Esophagus squamous epithelium (tissue), 4 donors: ENCODE data around the gene PPP4C.

Experiments used
- POLR2A ChIP-seq, 4 donors: fragments of 450-650 bp; IDR thresholded peaks; one replicate each; pipeline ENCODE4 v1.6.1; 2017; ENCODE audit warnings: antibody characterized with exemption in 4 of 4, mild to moderate bottlenecking in 4 of 4, moderate library complexity in 3 of 4
- TF ChIP-seq, protein P1 (sequence below), 6 experiments: fragments of 450-650 bp in 4 of 6; fragments of 200-600 bp in 2 of 6; sonication (generic) in 2 of 6; IDR thresholded peaks; one replicate each; pipeline ENCODE4 v1.5.1; 2016 to 2019; ENCODE audit warnings: antibody characterized with exemption in 6 of 6, mild to moderate bottlenecking in 4 of 6, moderate library complexity in 4 of 6

DNA sequence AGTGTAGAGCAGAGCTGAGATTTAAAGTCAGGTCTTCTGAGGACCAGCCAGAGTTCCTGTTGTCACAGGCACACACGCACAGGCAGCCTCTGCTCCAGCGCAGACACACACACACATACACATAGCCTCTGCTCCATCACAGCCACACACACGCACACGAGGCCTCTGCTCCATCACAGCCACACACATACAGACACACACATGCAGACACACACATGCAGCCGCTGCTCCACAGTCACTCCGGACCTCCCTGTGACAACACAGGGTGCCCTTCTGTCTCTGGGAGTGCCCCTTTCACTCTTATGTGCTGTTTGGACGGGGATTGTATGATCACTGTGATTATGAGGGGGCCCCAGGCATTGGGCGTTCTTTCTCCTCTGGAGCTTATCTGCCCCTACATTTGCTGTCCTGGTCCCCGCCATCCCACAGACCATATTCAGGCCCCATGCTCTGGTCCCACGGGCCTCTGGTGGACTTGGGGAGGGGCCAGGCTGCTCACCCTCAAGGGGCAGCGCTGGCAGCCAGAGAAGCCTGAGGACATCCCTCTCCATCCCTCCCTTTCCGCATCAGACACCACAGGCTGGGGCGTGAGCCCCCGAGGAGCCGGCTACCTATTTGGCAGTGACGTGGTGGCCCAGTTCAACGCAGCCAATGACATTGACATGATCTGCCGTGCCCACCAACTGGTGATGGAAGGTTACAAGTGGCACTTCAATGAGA lies 8.5 kb downstream of the PPP4C start:
- TF ChIP-seq, protein P1, sequence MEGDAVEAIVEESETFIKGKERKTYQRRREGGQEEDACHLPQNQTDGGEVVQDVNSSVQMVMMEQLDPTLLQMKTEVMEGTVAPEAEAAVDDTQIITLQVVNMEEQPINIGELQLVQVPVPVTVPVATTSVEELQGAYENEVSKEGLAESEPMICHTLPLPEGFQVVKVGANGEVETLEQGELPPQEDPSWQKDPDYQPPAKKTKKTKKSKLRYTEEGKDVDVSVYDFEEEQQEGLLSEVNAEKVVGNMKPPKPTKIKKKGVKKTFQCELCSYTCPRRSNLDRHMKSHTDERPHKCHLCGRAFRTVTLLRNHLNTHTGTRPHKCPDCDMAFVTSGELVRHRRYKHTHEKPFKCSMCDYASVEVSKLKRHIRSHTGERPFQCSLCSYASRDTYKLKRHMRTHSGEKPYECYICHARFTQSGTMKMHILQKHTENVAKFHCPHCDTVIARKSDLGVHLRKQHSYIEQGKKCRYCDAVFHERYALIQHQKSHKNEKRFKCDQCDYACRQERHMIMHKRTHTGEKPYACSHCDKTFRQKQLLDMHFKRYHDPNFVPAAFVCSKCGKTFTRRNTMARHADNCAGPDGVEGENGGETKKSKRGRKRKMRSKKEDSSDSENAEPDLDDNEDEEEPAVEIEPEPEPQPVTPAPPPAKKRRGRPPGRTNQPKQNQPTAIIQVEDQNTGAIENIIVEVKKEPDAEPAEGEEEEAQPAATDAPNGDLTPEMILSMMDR (IDR thresholded peaks at IDR 0.05) = no peak
- no peak for TF ChIP-seq POLR2A (IDR thresholded peaks at IDR 0.05)
